H1 (cell line): ENCODE measurements around the gene PPARD.
"Not testable (repeated sequence)": the region's sequence is repeated elsewhere in the genome, so short reads cannot be mapped to it uniquely, and the experiment has no call there.

ENCODE experiments used
- EGR1 ChIP-seq: IDR thresholded peaks from 2 replicates; pipeline ENCODE4 v1.6.1; 2011; ENCODE audit warnings: low read depth, low read length, borderline replicate concordance
- EP300 ChIP-seq, 2 experiments: IDR thresholded peaks; 1 replicate in 1 of 2; 2 replicates in 1 of 2; pipeline ENCODE4 v1.6.1; 2011 to 2012; ENCODE audit warnings: low read depth in 2 of 2, low read length in 2 of 2, mild to moderate bottlenecking in 2 of 2, borderline replicate concordance in 1 of 2, inconsistent platforms in 1 of 2, moderate library complexity in 1 of 2
- GABPA ChIP-seq: IDR thresholded peaks from 2 replicates; pipeline ENCODE4 v1.6.1; 2011; ENCODE audit warnings: mild to moderate bottlenecking, low read length, moderate library complexity, borderline replicate concordance; ENCODE audit not compliant: insufficient read depth
- POLR2AphosphoS5 ChIP-seq: IDR thresholded peaks from 2 replicates; pipeline ENCODE4 v1.6.1; 2011; ENCODE audit warnings: low read depth, low read length
- RAD21 ChIP-seq, 2 experiments: IDR thresholded peaks in 1 of 2; conservative IDR thresholded peaks in 1 of 2; 2 replicates each; pipeline ENCODE4 v1.6.1; 2011; ENCODE audit warnings: low read depth in 2 of 2, low read length in 2 of 2, improper control_type of control experiment in 1 of 2, inconsistent platforms in 1 of 2, mild to moderate bottlenecking in 1 of 2, moderate library complexity in 1 of 2
- TAF1 ChIP-seq: IDR thresholded peaks from 2 replicates; pipeline ENCODE4 v1.6.1; 2011; ENCODE audit warnings: mild to moderate bottlenecking, low read depth, low read length
- TF ChIP-seq, protein P1 (sequence below), 3 experiments: IDR thresholded peaks; 1 replicate in 2 of 3; 2 replicates in 1 of 3; pipeline versions ENCODE4 v1.5.1 to v1.6.1; 2011; ENCODE audit warnings: low read length in 3 of 3, mild to moderate bottlenecking in 3 of 3, inconsistent platforms in 2 of 3, low read depth in 1 of 3, moderate library complexity in 1 of 3; ENCODE audit not compliant: insufficient read depth in 1 of 3; ENCODE audit errors: control extremely low read depth in 1 of 3

DNA sequence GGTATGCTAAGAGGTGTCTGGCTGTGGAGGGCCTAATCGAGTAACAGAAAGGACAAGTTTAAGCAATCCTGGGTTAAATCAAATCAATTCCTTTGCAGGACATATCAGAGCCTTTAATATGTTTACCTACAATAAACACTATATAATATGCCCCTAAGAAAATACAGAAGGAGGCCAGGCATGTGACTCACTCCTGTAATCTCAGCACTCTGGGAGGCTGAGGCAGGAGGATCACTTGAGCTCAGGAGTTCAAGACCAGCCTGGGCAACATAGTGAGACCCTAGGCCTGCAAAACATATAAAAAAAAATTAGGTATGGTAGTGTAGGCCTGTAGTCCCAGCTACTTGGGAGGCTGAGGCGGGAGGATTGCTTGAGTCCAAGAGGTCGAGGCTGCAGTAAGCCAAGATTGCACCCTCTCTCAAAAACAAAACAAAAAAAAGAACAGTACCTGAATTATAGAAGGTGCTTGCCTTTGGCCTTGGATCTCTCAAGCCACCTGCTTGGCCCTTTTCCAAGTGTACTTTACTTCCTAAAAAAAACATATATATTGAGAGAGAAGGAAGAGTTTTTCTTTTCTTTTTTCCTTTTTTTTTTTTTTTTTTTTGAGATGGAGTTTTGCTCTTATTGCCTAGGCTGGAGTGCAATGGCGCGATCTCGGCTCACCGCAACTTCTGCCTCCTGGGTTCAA lies 96.2 kb downstream of the PPARD start:
- not testable (repeated sequence) for TF ChIP-seq TAF1; EP300 (IDR thresholded peaks at IDR 0.05; ENCODE audit: borderline replicate concordance in 1 of 2, low read depth in 2 of 2, low read length in 2 of 2); POLR2AphosphoS5; EGR1; GABPA; RAD21 (IDR thresholded peaks at IDR 0.05 in 1 of 2, conservative IDR thresholded peaks at IDR 0.05 in 1 of 2; ENCODE audit: low read depth in 2 of 2, low read length in 2 of 2)
- TF ChIP-seq, protein P1, sequence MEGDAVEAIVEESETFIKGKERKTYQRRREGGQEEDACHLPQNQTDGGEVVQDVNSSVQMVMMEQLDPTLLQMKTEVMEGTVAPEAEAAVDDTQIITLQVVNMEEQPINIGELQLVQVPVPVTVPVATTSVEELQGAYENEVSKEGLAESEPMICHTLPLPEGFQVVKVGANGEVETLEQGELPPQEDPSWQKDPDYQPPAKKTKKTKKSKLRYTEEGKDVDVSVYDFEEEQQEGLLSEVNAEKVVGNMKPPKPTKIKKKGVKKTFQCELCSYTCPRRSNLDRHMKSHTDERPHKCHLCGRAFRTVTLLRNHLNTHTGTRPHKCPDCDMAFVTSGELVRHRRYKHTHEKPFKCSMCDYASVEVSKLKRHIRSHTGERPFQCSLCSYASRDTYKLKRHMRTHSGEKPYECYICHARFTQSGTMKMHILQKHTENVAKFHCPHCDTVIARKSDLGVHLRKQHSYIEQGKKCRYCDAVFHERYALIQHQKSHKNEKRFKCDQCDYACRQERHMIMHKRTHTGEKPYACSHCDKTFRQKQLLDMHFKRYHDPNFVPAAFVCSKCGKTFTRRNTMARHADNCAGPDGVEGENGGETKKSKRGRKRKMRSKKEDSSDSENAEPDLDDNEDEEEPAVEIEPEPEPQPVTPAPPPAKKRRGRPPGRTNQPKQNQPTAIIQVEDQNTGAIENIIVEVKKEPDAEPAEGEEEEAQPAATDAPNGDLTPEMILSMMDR (IDR thresholded peaks at IDR 0.05; ENCODE audit: control extremely low read depth in 1 of 3, insufficient read depth in 1 of 3, low read depth in 1 of 3, low read length in 3 of 3): not testable (repeated sequence)
